Measurements from ENCODE around the gene PPP1R14C. TPM values are rescaled to one million over a fixed set of nuclear protein-coding genes. Genes with fewer than 3 reads are reported as not detected.
"Not testable (repeated sequence)": the region's sequence is repeated elsewhere in the genome, so short reads cannot be mapped to it uniquely, and the experiment has no call there.

The PPP1R14C gene
- total and polyA plus RNA-seq, 2 donors (not counting 3 experiments of a cell fraction or from before 2014, with no cell fraction given): not detected

- H2AFZ ChIP-seq (ENCODE audit: low read depth, low read length): not testable (repeated sequence)
Observed at GRCh38 chr6:150187433-150187832, 44.6 kb downstream of the PPP1R14C start.

GRCh38 chr6:150189122-150189521 lies 46.3 kb downstream of the PPP1R14C start:
- H3K79me2 ChIP-seq (ENCODE audit: control insufficient read depth, insufficient read depth, low read length): no peaks in the 10 kb centered on the region
- CTCF ChIA-PET: no interaction called here

More at GRCh38 chr6:150187433-150187832, 44.6 kb downstream of the PPP1R14C start:
- H3K9me1 ChIP-seq (replicated peaks; ENCODE audit: control insufficient read depth, extremely low read depth, insufficient read depth, low read length); H3K36me3 ChIP-seq (ENCODE audit: control insufficient read depth in 2 of 2, extremely low read depth in 1 of 2, insufficient read depth in 2 of 2, low read length in 2 of 2); intact Hi-C loops (cut with micrococcal nuclease); POLR2A ChIA-PET; DNase-seq (ENCODE audit: low read depth, low spot score); H3K4me1 ChIP-seq (ENCODE audit: control insufficient read depth, extremely low read depth, insufficient read depth, low read length); H3K9me3 ChIP-seq (replicated peaks; ENCODE audit: control insufficient read depth, insufficient read depth, low read length); H3K27ac ChIP-seq (ENCODE audit: insufficient read depth, low read depth, low read length); H3K27me3 ChIP-seq (ENCODE audit: control insufficient read depth in 2 of 2, insufficient read depth in 2 of 2, low read length in 2 of 2); dilution Hi-C loops (cut with MboI; ENCODE audit: extremely low pct_ligation_motif_present, low sequenced_read_pairs); CTCF ChIA-PET; H3K4me2 ChIP-seq (ENCODE audit: insufficient read depth, low read length); H3K79me2 ChIP-seq (ENCODE audit: control insufficient read depth, insufficient read depth, low read length); H3K4me3 ChIP-seq (replicated peaks in 1 of 3; ENCODE audit: insufficient read depth in 1 of 3, low read depth in 1 of 3, low read length in 3 of 3); H3K9ac ChIP-seq (replicated peaks; ENCODE audit: extremely low read depth, insufficient read depth, low read length); H4K20me1 ChIP-seq (replicated peaks; ENCODE audit: control insufficient read depth, extremely low read depth, insufficient read depth, low read length); BruUV-seq (replicated peaks): not testable (repeated sequence)
- peak; percentile 24 for FAIRE-seq

More at GRCh38 chr6:150189122-150189521, 46.3 kb downstream of the PPP1R14C start:
- H3K9me1 ChIP-seq (replicated peaks; ENCODE audit: control insufficient read depth, extremely low read depth, insufficient read depth, low read length): no peaks in the 10 kb centered on the region
- H3K9ac ChIP-seq (replicated peaks; ENCODE audit: extremely low read depth, insufficient read depth, low read length): no peak overlapping the region
- no peak overlapping the region for H3K27ac ChIP-seq (ENCODE audit: insufficient read depth, low read depth, low read length)
- no peaks in the 10 kb centered on the region for H4K20me1 ChIP-seq (replicated peaks; ENCODE audit: control insufficient read depth, extremely low read depth, insufficient read depth, low read length)
- no TSS peak for BruUV-seq (replicated peaks)
- no peak for FAIRE-seq
- dilution Hi-C loops (cut with MboI; ENCODE audit: extremely low pct_ligation_motif_present, low sequenced_read_pairs) (no loop called here), intact Hi-C loops (cut with micrococcal nuclease) (no loop called here)
- no peak overlapping the region for H2AFZ ChIP-seq (ENCODE audit: low read depth, low read length)
- H3K4me1 ChIP-seq (ENCODE audit: control insufficient read depth, extremely low read depth, insufficient read depth, low read length): no peaks in the 10 kb centered on the region
- no peaks in the 10 kb centered on the region for H3K9me3 ChIP-seq (replicated peaks; ENCODE audit: control insufficient read depth, insufficient read depth, low read length)
- no peak overlapping the region for H3K4me2 ChIP-seq (ENCODE audit: insufficient read depth, low read length)
- H3K27me3 ChIP-seq (ENCODE audit: control insufficient read depth in 2 of 2, insufficient read depth in 2 of 2, low read length in 2 of 2): peaks cover 0 to 3% of the 10 kb centered on the region in 2 experiments
- H3K36me3 ChIP-seq (ENCODE audit: control insufficient read depth in 2 of 2, extremely low read depth in 1 of 2, insufficient read depth in 2 of 2, low read length in 2 of 2): no peaks in the 10 kb centered on the region
- TF ChIP-seq POLR2A (IDR thresholded peaks at IDR 0.05; ENCODE audit: low read depth, low read length) (no peak), CTCF (IDR thresholded peaks at IDR 0.05; ENCODE audit: extremely low read depth in 1 of 2, insufficient read depth in 1 of 2, low read depth in 1 of 2, low read length in 2 of 2) (no peak), JUN (IDR thresholded peaks at IDR 0.05; ENCODE audit: borderline replicate concordance, insufficient read depth, insufficient read length, low read depth) (no peak), MYC (IDR thresholded peaks at IDR 0.05; ENCODE audit: low read depth, low read length) (no peak)
- no peak overlapping the region for H3K4me3 ChIP-seq (replicated peaks in 1 of 3; ENCODE audit: insufficient read depth in 1 of 3, low read depth in 1 of 3, low read length in 3 of 3)
- DNase-seq (ENCODE audit: low read depth, low spot score): no peak
- POLR2A ChIA-PET: no interaction called here

All from endothelial cell of umbilical vein (primary cell).